GM12872 (cell line): ENCODE data around the gene SP6.

Experiments
- CTCF ChIP-seq: IDR thresholded peaks from 3 replicates; pipeline ENCODE4 v1.5.1; 2011; ENCODE audit warnings: low read depth, mild to moderate bottlenecking, low read length, moderate library complexity; ENCODE audit not compliant: insufficient read depth

Gene SP6

GRCh38 chr17:47850692-47851573, at the start of gene SP6:
Gene SP6 (minus strand): TSS chr17:47851163. CDS start chr17:47848429, 2,734 bp downstream.
- no peak for TF ChIP-seq CTCF

GRCh38 chr17:47899643-47900042, 48.7 kb upstream of the SP6 start:
- no peak for TF ChIP-seq CTCF

GRCh38 chr17:47898241-47898640, 47.3 kb upstream of the SP6 start:
- TF ChIP-seq CTCF: no peak

GRCh38 chr17:47897561-47897960, 46.6 kb upstream of the SP6 start:
- TF ChIP-seq CTCF: no peak

- no peak for TF ChIP-seq CTCF
These were observed 45.9 kb upstream of the SP6 start for GRCh38 chr17:47896672-47897490.

- TF ChIP-seq CTCF: no peak
These were observed 45.1 kb upstream of the SP6 start, which contains the start of gene SP2 for GRCh38 chr17:47895856-47896671. Gene SP2 (plus strand): TSS chr17:47896236. CDS start chr17:47896287, 51 bp downstream.

GRCh38 chr17:47895347-47895855, 44.4 kb upstream of the SP6 start:
- no peak for TF ChIP-seq CTCF
